BE2C (cell line): ENCODE results near the gene TNFRSF14.
"Not testable (repeated sequence)": the region's sequence is repeated elsewhere in the genome, so short reads cannot be mapped to it uniquely, and the experiment has no call there.

Experiments
- DNase-seq: peaks from one replicate; pipeline ENCODE4 v3.0.0-alpha.2; 2020
- H3K27me3 ChIP-seq: fragments of 250-450 bp; sonication (Bioruptor Pico); 2 replicates; pipeline ENCODE4 v1.5.1; 2020; ENCODE audit warnings: mild to moderate bottlenecking
- H3K36me3 ChIP-seq: fragments of 250-450 bp; sonication (Bioruptor Pico); 2 replicates; pipeline ENCODE4 v1.5.1; 2020; ENCODE audit warnings: mild to moderate bottlenecking
- H3K4me1 ChIP-seq: fragments of 250-450 bp; sonication (Bioruptor Pico); 2 replicates; pipeline ENCODE4 v1.5.1; 2020
- H3K4me3 ChIP-seq: 2 replicates; pipeline ENCODE4 v1.5.1; 2011; ENCODE audit warnings: low read depth, low read length
- H3K9me3 ChIP-seq: fragments of 250-450 bp; sonication (Bioruptor Pico); 2 replicates; pipeline ENCODE4 v1.5.1; 2020
- TF ChIP-seq, protein P1 (sequence below): IDR thresholded peaks from 2 replicates; pipeline ENCODE4 v1.5.1; 2012; ENCODE audit warnings: mild to moderate bottlenecking, low read depth, low read length

Gene TNFRSF14

DNA sequence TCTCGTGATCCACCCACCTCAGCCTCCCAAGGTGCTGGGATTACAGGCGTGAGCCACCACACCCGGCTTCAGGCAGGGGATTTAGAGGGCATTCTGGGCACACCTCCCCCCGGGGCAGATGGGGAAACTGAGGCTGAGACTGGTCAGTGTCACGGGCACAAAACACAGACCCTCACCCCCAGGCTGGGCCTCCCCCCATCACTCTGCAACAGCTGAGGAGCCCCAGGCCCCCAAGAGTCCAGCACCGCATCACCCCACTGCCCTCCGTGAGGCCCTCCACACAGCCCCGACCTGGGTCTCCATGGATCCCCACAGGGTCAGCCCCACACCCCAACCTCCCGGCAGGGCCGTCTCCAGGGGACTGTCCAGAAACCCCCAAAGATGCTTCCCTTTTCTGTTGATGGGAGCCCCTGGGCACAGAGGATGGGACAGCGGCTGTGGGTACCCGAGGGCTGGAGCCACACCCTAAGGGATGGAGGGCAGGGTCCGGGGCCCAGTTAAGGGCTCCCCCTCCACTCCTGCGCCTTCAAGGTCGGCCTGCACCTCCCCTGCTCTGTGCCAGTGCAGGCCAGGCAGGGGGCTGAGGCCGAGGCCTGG, 11.0 kb downstream of the TNFRSF14 start:
- H3K4me3 ChIP-seq = no peak overlapping the region
- H3K36me3 ChIP-seq = no peaks in the 10 kb centered on the region
- H3K4me1 ChIP-seq = no peaks in the 10 kb centered on the region
- no peak for DNase-seq
- H3K9me3 ChIP-seq = no peaks in the 10 kb centered on the region
- no peaks in the 10 kb centered on the region for H3K27me3 ChIP-seq
- TF ChIP-seq, protein P1, sequence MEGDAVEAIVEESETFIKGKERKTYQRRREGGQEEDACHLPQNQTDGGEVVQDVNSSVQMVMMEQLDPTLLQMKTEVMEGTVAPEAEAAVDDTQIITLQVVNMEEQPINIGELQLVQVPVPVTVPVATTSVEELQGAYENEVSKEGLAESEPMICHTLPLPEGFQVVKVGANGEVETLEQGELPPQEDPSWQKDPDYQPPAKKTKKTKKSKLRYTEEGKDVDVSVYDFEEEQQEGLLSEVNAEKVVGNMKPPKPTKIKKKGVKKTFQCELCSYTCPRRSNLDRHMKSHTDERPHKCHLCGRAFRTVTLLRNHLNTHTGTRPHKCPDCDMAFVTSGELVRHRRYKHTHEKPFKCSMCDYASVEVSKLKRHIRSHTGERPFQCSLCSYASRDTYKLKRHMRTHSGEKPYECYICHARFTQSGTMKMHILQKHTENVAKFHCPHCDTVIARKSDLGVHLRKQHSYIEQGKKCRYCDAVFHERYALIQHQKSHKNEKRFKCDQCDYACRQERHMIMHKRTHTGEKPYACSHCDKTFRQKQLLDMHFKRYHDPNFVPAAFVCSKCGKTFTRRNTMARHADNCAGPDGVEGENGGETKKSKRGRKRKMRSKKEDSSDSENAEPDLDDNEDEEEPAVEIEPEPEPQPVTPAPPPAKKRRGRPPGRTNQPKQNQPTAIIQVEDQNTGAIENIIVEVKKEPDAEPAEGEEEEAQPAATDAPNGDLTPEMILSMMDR = no peak

GRCh38 chr1:2568187-2568816, 12.1 kb downstream of the TNFRSF14 start:
- H3K27me3 ChIP-seq, H3K9me3 ChIP-seq, DNase-seq, H3K4me3 ChIP-seq, H3K36me3 ChIP-seq, H3K4me1 ChIP-seq: not testable (repeated sequence)

DNA sequence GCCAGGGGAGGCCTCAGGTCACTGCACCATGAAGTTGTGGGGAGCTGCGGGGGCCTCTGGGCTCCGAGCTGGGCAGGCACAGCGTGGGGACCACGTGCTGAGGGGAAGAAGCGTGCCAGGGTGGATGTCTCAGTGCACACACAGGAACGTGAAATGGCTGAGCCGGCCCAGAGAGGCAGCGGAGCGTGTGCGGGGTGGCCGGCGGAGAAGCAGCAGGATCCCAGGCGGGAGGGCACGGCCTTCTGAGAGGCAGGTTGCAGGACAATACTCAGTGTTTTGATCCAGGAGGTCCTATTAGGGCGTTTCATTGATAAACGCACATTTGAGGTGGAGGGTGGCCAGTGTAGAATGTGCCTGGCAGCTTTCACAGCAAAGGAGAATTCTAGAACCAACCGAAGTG, 12.9 kb downstream of the TNFRSF14 start:
- Histone ChIP-seq H3K27me3 (no peaks in the 10 kb centered on the region), H3K36me3 (no peaks in the 10 kb centered on the region), H3K4me3 (no peak overlapping the region), H3K9me3 (no peaks in the 10 kb centered on the region), H3K4me1 (no peaks in the 10 kb centered on the region)
- TF ChIP-seq, protein P1 = no peak
- DNase-seq = no peak

DNA sequence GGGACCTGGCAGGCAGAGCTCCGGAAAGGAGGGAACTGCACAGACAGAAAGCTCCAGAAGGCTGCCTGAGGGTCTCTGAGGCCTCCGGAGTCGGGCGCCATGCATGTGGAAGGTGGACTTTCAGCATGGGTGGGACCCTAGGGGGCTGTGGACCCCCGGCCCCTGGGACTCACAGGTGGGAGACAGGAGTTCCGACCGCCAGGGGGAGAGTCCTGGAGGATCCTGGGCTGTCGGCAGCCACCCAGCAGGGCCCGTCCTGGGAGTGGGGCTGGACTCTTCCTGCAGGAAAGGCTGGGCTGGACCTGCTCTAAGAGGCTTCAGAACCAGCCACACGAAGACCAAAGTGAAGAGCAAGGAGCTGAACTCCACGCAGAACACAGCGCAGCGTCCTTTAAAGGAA, 13.5 kb downstream of the TNFRSF14 start:
- not testable (repeated sequence) for H3K36me3 ChIP-seq, H3K4me3 ChIP-seq, H3K27me3 ChIP-seq, DNase-seq, H3K9me3 ChIP-seq, H3K4me1 ChIP-seq

DNA sequence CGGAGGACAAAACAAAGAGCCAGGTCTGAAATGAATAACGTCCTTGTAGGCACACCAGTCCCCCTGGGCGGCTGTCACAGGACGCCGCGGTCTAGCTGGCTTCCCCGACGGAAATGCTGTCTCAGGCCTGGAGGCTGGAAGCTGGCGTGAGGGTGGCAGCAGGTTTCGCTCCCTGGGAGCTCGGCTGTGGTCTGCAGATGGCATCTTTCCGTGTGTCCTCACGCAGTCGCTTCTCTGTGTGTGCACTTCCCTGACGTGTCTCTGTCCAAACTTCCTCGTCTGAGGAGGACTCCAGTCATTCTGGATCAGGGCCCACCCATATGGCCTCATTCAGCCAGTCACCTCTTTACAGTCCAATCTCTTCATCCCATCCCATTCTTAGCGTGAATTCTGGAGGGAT, 14.2 kb downstream of the TNFRSF14 start:
- no peaks in the 10 kb centered on the region for H3K9me3 ChIP-seq
- H3K4me3 ChIP-seq = no peak overlapping the region
- TF ChIP-seq, protein P1 = no peak
- H3K4me1 ChIP-seq = no peaks in the 10 kb centered on the region
- no peaks in the 10 kb centered on the region for H3K36me3 ChIP-seq
- H3K27me3 ChIP-seq = no peaks in the 10 kb centered on the region
- DNase-seq = no peak

- H3K36me3 ChIP-seq = no peaks in the 10 kb centered on the region
- no peaks in the 10 kb centered on the region for H3K4me1 ChIP-seq
- H3K4me3 ChIP-seq = no peak overlapping the region
- DNase-seq = no peak
- no peaks in the 10 kb centered on the region for H3K9me3 ChIP-seq
- no peaks in the 10 kb centered on the region for H3K27me3 ChIP-seq
- TF ChIP-seq, protein P1 = no peak
Measured at GRCh38 chr1:2571348-2571747, 15.2 kb downstream of the TNFRSF14 start.

GRCh38 chr1:2573250-2573920, 17.2 kb downstream of the TNFRSF14 start:
- no peak for DNase-seq
- TF ChIP-seq, protein P1 = no peak
- Histone ChIP-seq H3K9me3 (no peaks in the 10 kb centered on the region), H3K36me3 (no peaks in the 10 kb centered on the region), H3K4me1 (no peaks in the 10 kb centered on the region), H3K4me3 (no peak overlapping the region), H3K27me3 (no peaks in the 10 kb centered on the region)
